GM18873 (cell line): ENCODE results near the gene OR12D2.
"Not testable (repeated sequence)": the region's sequence is repeated elsewhere in the genome, so short reads cannot be mapped to it uniquely, and the experiment has no call there.

Experiments
- ATAC-seq: cut with Tn5 transposase; IDR thresholded peaks from one replicate; pipeline ENCODE4 v1.9.1; 2021; ENCODE audit warnings: mild to moderate bottlenecking, moderate library complexity, moderate number of reproducible peaks; ENCODE audit not compliant: unreplicated experiment, low FRiP score

The OR12D2 gene

DNA sequence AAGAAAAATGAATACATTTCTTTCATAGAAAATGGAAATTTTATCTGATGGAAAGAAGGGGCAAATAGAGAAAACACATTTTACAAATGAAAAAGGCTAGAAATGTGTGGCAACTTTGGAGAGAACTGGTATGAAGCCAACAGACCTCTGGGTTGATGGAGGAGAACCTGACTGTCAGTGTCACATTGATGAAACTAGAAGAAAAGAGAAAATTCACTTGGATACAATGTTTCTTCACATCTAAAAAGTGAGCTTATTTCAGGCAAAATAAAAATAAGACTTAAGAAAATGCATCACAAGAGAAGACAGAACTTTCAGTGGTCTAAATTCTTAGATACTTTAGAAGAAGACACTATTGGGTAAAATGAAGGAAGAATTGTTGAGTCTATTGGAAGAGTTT, at the start of gene OR12D2:
Gene OR12D2, plus strand, starts transcription at position 301 of the 400 bp plus-strand sequence. CDS start 1,069 bp downstream, outside the sequence.
- ATAC-seq: no peak

DNA sequence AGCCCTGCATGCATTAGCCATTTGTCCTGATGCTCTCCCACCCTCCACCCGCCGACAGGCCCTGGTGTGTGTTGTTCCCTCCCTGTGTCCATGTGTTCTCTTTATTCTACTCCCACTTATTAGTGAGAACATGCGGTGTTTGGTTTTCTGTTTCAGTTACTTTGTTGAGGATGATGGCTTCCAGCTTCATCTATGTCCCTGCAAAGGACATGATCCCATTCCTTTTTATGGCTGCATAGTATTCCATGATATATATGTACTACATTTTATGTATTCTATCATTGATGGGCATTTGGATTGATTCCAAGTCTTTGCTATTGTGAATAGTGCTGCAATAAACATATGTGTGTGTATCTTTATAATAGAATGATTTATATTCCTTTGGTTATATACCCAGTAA, 46.1 kb upstream of the OR12D2 start:
- ATAC-seq: not testable (repeated sequence)

DNA sequence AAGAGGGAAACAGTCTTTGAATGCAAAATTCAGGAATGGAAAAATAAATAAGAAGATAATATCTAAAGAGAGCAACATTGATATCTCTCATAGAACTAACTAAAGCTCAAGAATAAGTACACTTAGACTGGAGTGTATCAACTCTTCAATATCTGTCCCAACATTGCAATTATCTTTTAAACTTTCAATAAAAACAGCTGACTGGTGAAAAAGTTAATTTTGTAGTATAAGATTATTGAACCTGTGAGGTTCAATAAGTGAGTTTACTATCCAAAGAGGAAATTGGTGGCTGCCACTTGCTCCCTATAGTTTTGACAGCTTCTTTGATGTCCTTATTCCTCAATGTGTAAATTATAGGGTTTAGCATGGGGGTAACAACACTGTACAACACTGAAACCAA, 40.5 kb upstream of the OR12D2 start:
- no peak for ATAC-seq

GRCh38 chr6:29355603-29356002, 39.8 kb upstream of the OR12D2 start:
- no peak for ATAC-seq

DNA sequence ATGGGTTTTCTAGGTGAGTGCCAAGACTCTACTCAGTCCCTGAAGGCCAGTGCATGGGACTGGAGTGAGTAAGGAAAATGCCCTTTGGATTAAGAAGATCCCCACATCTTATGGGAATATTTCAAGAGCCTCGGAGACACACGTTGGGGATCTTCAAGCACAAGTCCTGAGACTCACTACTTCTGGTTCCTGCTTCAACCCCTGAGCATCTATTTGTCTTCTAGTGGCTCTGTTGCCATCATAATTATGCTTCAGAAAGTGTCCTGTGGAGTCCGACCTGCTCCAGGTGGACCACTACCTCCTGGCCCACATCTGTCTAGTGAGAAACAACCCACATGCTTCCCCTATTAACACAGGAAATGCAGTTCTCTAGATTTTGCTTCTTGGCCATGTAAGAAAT, 26.7 kb upstream of the OR12D2 start, which contains the start of gene OR5V1:
Gene OR5V1, minus strand, starts transcription at position 101 of the 400 bp plus-strand sequence. CDS start 12,670 bp downstream, outside the sequence.
- ATAC-seq: no peak

DNA sequence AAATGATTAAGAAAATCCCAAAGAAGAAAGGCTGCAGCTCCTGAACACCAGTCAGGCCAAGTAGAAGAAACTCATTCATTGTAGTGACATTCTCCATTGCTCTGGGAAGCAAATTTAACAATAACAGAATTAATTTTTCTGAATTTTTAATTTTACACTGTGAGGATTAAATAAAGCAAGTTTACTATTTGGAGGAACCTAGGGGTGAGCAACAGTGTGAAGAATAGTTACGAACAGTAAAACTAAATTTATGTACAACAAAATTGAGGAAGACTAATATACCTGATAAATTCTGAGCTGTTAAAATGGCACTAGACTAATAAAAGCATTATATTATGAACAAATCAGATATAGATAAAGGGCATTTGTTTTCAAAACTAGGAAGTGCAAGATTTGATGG, 20.2 kb upstream of the OR12D2 start, which contains the start of gene OR12D3:
Gene OR12D3, minus strand, starts transcription at position 101 of the 400 bp plus-strand sequence. Its CDS starts 4 bp downstream, at position 97.
- ATAC-seq: no peak

DNA sequence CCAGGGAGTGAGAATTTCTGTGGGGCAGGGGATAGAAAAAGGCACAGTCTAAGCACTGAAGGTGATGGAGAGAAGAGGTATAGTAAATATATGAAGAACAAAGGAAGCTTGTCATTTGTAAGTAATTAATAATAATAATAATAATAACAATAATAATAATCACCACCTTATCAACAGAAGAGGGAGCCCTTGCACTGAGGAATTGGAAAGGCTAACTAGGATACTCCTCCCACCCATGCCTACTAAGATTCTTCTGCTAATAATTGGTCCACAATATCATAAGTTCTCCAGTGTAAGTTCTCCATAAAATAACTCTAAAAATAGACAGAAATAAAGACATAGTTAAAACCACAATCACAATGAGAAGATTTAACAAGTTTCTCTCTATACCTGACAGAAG, 19.4 kb upstream of the OR12D2 start:
- ATAC-seq: no peak

GRCh38 chr6:29388533-29388932, 6.9 kb upstream of the OR12D2 start:
- no peak for ATAC-seq

DNA sequence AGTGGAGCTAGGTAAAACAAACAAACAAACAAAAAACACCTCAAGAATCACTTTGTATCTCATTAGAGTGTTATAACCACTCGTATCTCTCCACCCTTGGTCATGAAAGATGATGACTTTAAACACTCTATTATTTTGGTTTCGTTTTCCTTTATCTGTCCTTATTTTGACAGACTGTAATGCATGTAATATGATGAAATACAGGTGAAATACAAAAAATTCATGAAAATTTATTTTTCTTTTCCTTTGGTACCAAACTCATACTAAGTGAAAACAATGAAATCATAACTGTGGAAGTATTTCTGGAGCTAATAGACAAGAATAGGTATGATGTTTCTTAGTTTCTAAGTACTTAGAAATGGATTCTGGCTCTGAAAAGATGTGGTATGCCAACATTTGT, 4.1 kb downstream of the OR12D2 start:
- no peak for ATAC-seq

DNA sequence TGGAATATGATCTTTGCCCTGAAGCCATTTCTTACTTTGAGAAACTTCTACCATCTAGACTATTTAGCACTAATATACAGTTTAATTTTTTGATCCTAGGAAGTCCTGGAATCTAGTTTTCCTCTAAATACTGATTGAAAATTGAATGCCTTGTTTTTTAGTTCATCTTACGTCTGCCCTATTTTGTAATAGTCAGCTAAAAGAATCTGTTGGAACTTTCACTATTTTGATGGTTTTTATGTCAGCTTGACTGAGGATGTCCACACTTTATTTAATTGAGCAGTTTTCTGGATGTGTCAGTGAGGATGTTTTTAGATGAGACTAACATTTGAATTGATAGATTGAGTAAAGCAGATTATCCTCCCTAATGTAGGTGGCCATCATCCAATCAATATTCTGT, 8.4 kb downstream of the OR12D2 start:
- no peak for ATAC-seq

DNA sequence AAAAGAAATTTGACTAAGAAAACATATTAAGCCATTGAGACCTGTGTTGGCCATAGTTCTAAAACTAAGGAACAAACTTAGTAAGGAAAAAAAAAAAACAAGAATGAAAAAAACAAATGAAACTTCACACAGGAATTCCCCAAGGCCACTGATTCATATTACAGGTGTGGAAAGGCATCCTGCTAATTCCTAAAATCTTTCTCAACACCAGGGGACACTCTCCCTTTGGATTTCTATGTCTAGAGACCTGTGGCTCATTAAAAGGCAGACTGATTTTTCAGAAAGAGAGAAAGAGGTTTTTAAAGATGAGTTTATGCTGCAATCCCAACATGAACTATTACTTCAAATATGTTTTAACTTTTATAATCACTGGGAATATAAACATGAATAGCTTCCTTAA, 19.2 kb downstream of the OR12D2 start, which contains the start of gene OR12D1:
Gene OR12D1, plus strand, starts transcription at position 341 of the 400 bp plus-strand sequence.
- ATAC-seq: no peak

GRCh38 chr6:29419516-29419915, 24.1 kb downstream of the OR12D2 start:
- ATAC-seq: no peak

DNA sequence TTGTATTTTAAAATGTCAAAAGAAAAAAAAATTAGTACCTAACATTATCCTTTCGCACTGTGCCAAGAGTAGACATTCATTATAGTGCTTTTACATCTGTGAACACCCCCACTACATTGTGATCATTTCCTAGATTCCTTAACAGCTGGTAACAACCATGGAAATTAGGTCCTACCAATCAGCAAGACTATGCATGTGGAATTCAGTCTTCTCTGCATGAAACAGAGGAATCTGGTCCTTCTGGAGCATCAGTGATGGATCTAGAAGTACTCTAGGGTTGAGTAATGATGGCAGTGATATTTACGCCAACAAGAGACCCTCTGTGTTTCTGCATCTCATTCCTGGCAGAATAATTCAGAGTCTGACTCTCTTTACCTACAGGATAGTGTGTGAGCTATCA, 28.7 kb downstream of the OR12D2 start:
- no peak for ATAC-seq

- ATAC-seq: no peak
These were observed 29.1 kb downstream of the OR12D2 start for GRCh38 chr6:29424575-29424974.

DNA sequence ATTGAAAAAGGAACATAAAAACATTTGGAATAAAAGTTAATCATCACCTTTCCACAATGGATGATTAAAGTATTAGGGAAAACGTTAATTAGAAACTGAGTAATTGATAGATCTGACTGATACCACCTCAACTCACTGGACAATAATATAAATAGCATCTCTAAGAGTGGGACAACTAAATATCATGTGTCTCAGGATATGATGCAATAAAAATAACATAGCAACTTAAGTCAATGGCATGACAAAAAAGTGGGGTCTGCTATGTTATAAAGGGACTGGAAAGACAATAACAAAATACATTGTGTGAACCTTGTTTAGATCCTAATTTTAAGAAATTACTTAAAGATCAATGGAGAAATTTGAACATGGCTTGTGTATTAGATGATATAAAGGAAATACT, 29.6 kb downstream of the OR12D2 start:
- no peak for ATAC-seq

- no peak for ATAC-seq
These were observed 31.2 kb downstream of the OR12D2 start for GRCh38 chr6:29426654-29427053.

DNA sequence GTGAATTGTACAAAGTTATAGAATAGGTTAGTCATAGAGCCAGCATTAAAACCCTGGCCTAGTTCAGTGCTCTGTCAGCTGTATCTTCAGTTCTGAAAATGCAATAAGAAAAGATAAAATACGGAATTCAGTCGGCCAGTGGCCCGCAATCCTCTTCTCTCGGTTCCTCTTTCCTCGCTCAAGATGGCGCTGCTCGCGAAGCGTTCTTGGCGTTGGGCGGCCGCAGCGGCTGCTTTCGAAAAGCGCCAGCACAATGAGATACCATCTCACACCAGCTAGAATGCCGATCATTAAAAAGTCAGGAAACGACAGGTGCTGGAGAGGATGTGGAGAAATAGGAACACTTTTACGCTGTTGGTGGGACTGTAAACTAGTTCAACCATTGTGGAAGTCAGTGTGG, 41.3 kb downstream of the OR12D2 start:
- ATAC-seq: not testable (repeated sequence)

DNA sequence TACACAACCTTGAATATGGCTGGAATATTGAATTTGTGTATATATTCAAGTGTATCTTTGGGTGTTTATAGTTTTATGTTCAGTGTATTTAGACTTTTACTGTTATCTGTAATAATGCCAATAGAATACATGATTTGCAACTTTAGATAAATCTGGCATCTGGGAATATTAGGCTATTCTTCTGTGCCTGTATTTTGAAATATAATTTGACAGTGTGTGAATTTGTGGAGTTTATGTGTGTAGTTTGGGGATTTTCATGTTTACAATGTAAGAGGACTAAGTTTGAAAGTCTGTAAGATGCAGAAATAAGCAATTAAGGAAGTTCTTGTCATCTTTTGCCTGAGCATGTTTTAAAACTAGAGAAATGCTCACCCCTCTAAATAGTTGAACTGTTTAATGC, 43.6 kb downstream of the OR12D2 start, which contains the start of gene OR10C1:
Gene OR10C1, plus strand, starts transcription at position 301 of the 400 bp plus-strand sequence. CDS start 710 bp downstream, outside the sequence.
- ATAC-seq: no peak

GRCh38 chr6:29442719-29443118, 47.3 kb downstream of the OR12D2 start:
- ATAC-seq: no peak

DNA sequence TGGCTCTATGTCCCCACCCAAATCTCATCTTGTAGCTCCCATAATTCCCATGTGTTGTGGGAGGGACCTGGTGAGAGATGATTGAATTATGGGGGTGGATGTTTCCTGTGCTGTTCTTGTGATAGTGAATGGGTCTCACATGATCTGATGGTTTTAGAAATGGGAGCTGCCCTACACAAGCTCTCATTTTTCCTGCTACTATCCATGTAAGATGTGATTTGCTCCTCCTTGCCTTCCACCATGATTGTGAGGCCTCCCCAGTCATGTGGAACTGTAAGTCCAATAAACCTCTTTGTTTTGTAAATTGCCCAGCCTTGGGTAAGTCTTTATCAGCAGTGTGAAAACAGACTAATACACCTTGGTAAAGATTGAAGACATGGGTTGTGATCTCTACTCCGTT, 48.6 kb downstream of the OR12D2 start:
- not testable (repeated sequence) for ATAC-seq
